GM12891 (cell line): ENCODE measurements around the gene SPATA16.

Experiments
- POLR2AphosphoS5 ChIP-seq: IDR thresholded peaks from 2 replicates; pipeline ENCODE4 v1.6.1; 2011; ENCODE audit warnings: low read depth, low read length, control low read depth
- POU2F2 ChIP-seq: IDR thresholded peaks from 2 replicates; pipeline ENCODE4 v1.6.1; 2011; ENCODE audit warnings: low read depth, mild to moderate bottlenecking, control low read depth, low read length, moderate library complexity

GRCh38 chr3:173098959-173099358 is 42.1 kb downstream of the SPATA16 start:
- TF ChIP-seq POLR2AphosphoS5 (no peak), POU2F2 (no peak)
